Stimulated activated naive CD8-positive, alpha-beta T cell treated with anti-CD3 and anti-CD28 coated beads, Interleukin-15, Interleukin-2, amounts not matched to agents 100 U/mL and 50 U/mL, for 24 hours (primary cell): ENCODE measurements around the gene RARA.

Source experiments
- ATAC-seq: fragments of 150-1000 bp; cut with Tn5 transposase; one replicate; pipeline ENCODE4 v1.10.0; 2021
- DNase-seq: peaks from one replicate; pipeline ENCODE4 v3.0.0; 2021

RARA gene

GRCh38 chr17:40329839-40330794 is 21.1 kb downstream of the RARA start:
- peak; percentile 49 for DNase-seq
- ATAC-seq = peak; percentile 16

GRCh38 chr17:40330850-40331470 is 22.0 kb downstream of the RARA start:
- no peak for DNase-seq
- ATAC-seq = no peak

- DNase-seq (no peak), ATAC-seq (peak; percentile 19)
Measured at GRCh38 chr17:40331743-40332641, 23.0 kb downstream of the RARA start.

GRCh38 chr17:40333781-40334448 is 24.9 kb downstream of the RARA start:
- no peak for ATAC-seq

GRCh38 chr17:40335620-40336019 is 26.6 kb downstream of the RARA start:
- no peak for ATAC-seq

More at GRCh38 chr17:40333781-40334448, 24.9 kb downstream of the RARA start:
- no peak for DNase-seq

GRCh38 chr17:40337351-40337750 is 28.4 kb downstream of the RARA start:
- ATAC-seq (no peak), DNase-seq (no peak)

More at GRCh38 chr17:40335620-40336019, 26.6 kb downstream of the RARA start:
- DNase-seq = no peak

- ATAC-seq (peak; percentile 53), DNase-seq (peak; percentile 39)
Measured at GRCh38 chr17:40338058-40338457, 29.1 kb downstream of the RARA start.

GRCh38 chr17:40338941-40339649 is 30.1 kb downstream of the RARA start:
- DNase-seq (no peak), ATAC-seq (no peak)

- no peak for ATAC-seq
- DNase-seq = no peak
Measured at GRCh38 chr17:40340327-40340726, 31.3 kb downstream of the RARA start.

- DNase-seq = peak; percentile 88
Measured at GRCh38 chr17:40340880-40341807, 32.2 kb downstream of the RARA start.

GRCh38 chr17:40341808-40342503 is 33.0 kb downstream of the RARA start:
- DNase-seq = peak; percentile 51
- no peak for ATAC-seq

More at GRCh38 chr17:40340880-40341807, 32.2 kb downstream of the RARA start:
- peak; percentile 85 for ATAC-seq

- ATAC-seq = no peak
- no peak for DNase-seq
Measured at GRCh38 chr17:40342504-40343218, 33.7 kb downstream of the RARA start.

GRCh38 chr17:40343219-40344119 is 34.5 kb downstream of the RARA start:
- no peak for ATAC-seq
- peak; percentile 57 for DNase-seq

GRCh38 chr17:40344421-40345160 is 35.6 kb downstream of the RARA start:
- no peak for ATAC-seq
- DNase-seq = no peak

GRCh38 chr17:40345161-40345993 is 36.4 kb downstream of the RARA start:
- DNase-seq (peak; percentile 49), ATAC-seq (no peak)
